HepG2 (cell line): ENCODE results near the gene LENG1. TPM values are rescaled to one million over a fixed set of nuclear protein-coding genes. Genes with fewer than 3 reads are reported as not detected.
A peak's percentile ranks its signal among the peaks of the same experiment; 100 is the strongest.

Source experiments
- ARHGAP35 ChIP-seq: sonication (generic); formaldehyde crosslinking; IDR thresholded peaks from 2 replicates; pipeline ENCODE4 v1.9.0; 2022; ENCODE audit warnings: mild to moderate bottlenecking, inconsistent platforms, moderate library complexity, missing genetic modification reagents, borderline replicate concordance
- ATM ChIP-seq: fragments of 450-650 bp; IDR thresholded peaks from 2 replicates; pipeline ENCODE4 v1.7.1; 2017; ENCODE audit warnings: mild to moderate bottlenecking, borderline replicate concordance
- BCL3 ChIP-seq: sonication (generic); formaldehyde crosslinking; IDR thresholded peaks from 2 replicates; pipeline ENCODE4 v1.5.1; 2020; ENCODE audit warnings: mild to moderate bottlenecking, missing genetic modification reagents, moderate library complexity
- ERF ChIP-seq: IDR thresholded peaks from 2 replicates; pipeline ENCODE4 v1.6.1; 2018; ENCODE audit warnings: missing biosample characterization, missing genetic modification reagents
- GLI4 ChIP-seq: sonication (generic); formaldehyde crosslinking; IDR thresholded peaks from 2 replicates; pipeline ENCODE4 v1.5.1; 2020; ENCODE audit warnings: missing genetic modification reagents, mild to moderate bottlenecking, moderate library complexity, borderline replicate concordance
- HOXA3 ChIP-seq: sonication (generic); formaldehyde crosslinking; IDR thresholded peaks from 2 replicates; pipeline ENCODE4 v1.5.0; 2020; ENCODE audit warnings: missing genetic modification reagents
- NCOR1 ChIP-seq: fragments of 200-600 bp; sonication (generic); IDR thresholded peaks from 2 replicates; pipeline ENCODE4 v1.7.0; 2017; ENCODE audit warnings: antibody characterized with exemption, low read length, borderline replicate concordance
- PAWR ChIP-seq: sonication (generic); formaldehyde crosslinking; IDR thresholded peaks from 2 replicates; pipeline ENCODE4 v1.4.0; 2020; ENCODE audit warnings: missing genetic modification reagents, mild to moderate bottlenecking, borderline replicate concordance
- PHF21A ChIP-seq: sonication (generic); formaldehyde crosslinking; IDR thresholded peaks from 2 replicates; pipeline ENCODE4 v1.5.0; 2020; ENCODE audit warnings: mild to moderate bottlenecking, missing genetic modification reagents
- TCF12 ChIP-seq, 2 experiments: fragments of 450-650 bp in 1 of 2; sonication (generic) in 1 of 2; formaldehyde crosslinking in 1 of 2; IDR thresholded peaks; 2 replicates each; pipeline versions ENCODE4 v1.6.1 to v1.8.0; 2017 to 2022; ENCODE audit warnings: antibody characterized with exemption in 1 of 2, mild to moderate bottlenecking in 1 of 2, missing genetic modification reagents in 1 of 2, moderate library complexity in 1 of 2
- USF2 ChIP-seq, 2 experiments: sonication (generic) in 1 of 2; formaldehyde crosslinking in 1 of 2; IDR thresholded peaks; 2 replicates each; pipeline versions ENCODE4 v1.5.1 to v1.6.1; 2011 to 2020; ENCODE audit warnings: borderline replicate concordance in 1 of 2, low read depth in 1 of 2, low read length in 1 of 2, mild to moderate bottlenecking in 1 of 2, missing genetic modification reagents in 1 of 2, moderate library complexity in 1 of 2
- YEATS4 ChIP-seq: sonication (generic); formaldehyde crosslinking; IDR thresholded peaks from 2 replicates; pipeline ENCODE4 v1.4.0; 2020; ENCODE audit warnings: missing genetic modification reagents, borderline replicate concordance
- ZFP36L1 ChIP-seq: sonication (generic); formaldehyde crosslinking; IDR thresholded peaks from 2 replicates; pipeline ENCODE4 v1.8.0; 2022; ENCODE audit warnings: mild to moderate bottlenecking, missing genetic modification reagents, moderate library complexity
- ZFYVE20 ChIP-seq: sonication (generic); formaldehyde crosslinking; IDR thresholded peaks from 2 replicates; pipeline ENCODE4 v1.8.0; 2023; ENCODE audit warnings: low read depth, mild to moderate bottlenecking, moderate library complexity, missing genetic modification reagents, borderline replicate concordance
- ZMYM3 ChIP-seq: sonication (generic); formaldehyde crosslinking; IDR thresholded peaks from 2 replicates; pipeline ENCODE4 v1.5.1; 2020; ENCODE audit warnings: mild to moderate bottlenecking, missing genetic modification reagents
- ZNF124 ChIP-seq: sonication (generic); formaldehyde crosslinking; IDR thresholded peaks from 2 replicates; pipeline ENCODE4 v1.4.0; 2020; ENCODE audit warnings: missing genetic modification reagents
- ZNF34 ChIP-seq: sonication (generic); formaldehyde crosslinking; IDR thresholded peaks from 2 replicates; pipeline ENCODE4 v1.4.0; 2020; ENCODE audit warnings: mild to moderate bottlenecking, missing genetic modification reagents, borderline replicate concordance
- ZNF564 ChIP-seq: sonication (generic); formaldehyde crosslinking; IDR thresholded peaks from 2 replicates; pipeline ENCODE4 v1.8.1; 2023; ENCODE audit warnings: mild to moderate bottlenecking, missing genetic modification reagents
- ZNF704 ChIP-seq: sonication (generic); formaldehyde crosslinking; IDR thresholded peaks from 2 replicates; pipeline ENCODE4 v1.8.1; 2023; ENCODE audit warnings: mild to moderate bottlenecking, inconsistent platforms, moderate library complexity, missing genetic modification reagents, borderline replicate concordance
- ZNF850 ChIP-seq: sonication (generic); formaldehyde crosslinking; conservative IDR thresholded peaks from 2 replicates; pipeline ENCODE4 v1.9.0; 2021; ENCODE audit warnings: mild to moderate bottlenecking, missing genetic modification reagents
- ZZZ3 ChIP-seq: sonication (generic); formaldehyde crosslinking; IDR thresholded peaks from 2 replicates; pipeline ENCODE4 v1.4.0; 2020; ENCODE audit warnings: missing genetic modification reagents, mild to moderate bottlenecking, borderline replicate concordance
- polyA plus RNA-seq, 8 experiments: library from polyadenylated mRNA; depleted of rRNA in 3 of 8; stranded (reverse) in 7 of 8; unstranded in 1 of 8; fragments of >200 nt; fragmentation: Illumina TruSeq in 4 of 8; extraction: Trizol in 4 of 8; gene quantifications; 2 replicates each; pipeline versions ENCODE4 v1.2.1 to v1.2.3, GENCODE V29; 2011 to 2016; ENCODE audit warnings: low read depth in 4 of 8, missing spikeins in 1 of 8, mixed read lengths in 1 of 8; ENCODE audit not compliant: insufficient read depth in 1 of 8
- total RNA-seq, 5 experiments: library from RNA; depleted of rRNA; stranded (reverse); fragments of >200 nt; fragmentation: Illumina TruSeq; extraction: Trizol; gene quantifications; 2 replicates each; pipeline ENCODE4 v1.2.3, GENCODE V29; 2016; ENCODE audit warnings: low read depth in 1 of 5

The LENG1 gene
- total and polyA plus RNA-seq, 2 of the 13 experiments (the other 11 are each of a cell fraction or from before 2014, with no cell fraction given): 1.8 to 3.8 TPM

- TF ChIP-seq ZNF34: peak; percentile 95; the same call in 1 of the 2 replicates
- no peak for TF ChIP-seq ARHGAP35 (CRISPR knock-in tag)
- TF ChIP-seq TCF12 (IDR thresholded peaks at IDR 0.05): no peak
- TF ChIP-seq TCF12 (CRISPR knock-in tag; IDR thresholded peaks at IDR 0.05): no peak
- peak; percentile 97 for TF ChIP-seq HOXA3
- no peak; the same call in 1 of the 2 replicates for TF ChIP-seq ZMYM3 (CRISPR knock-in tag)
- peak; percentile 30; the same call in 1 of the 2 replicates for TF ChIP-seq GLI4 (CRISPR knock-in tag)
- no peak for TF ChIP-seq ZNF564 (CRISPR knock-in tag)
- peak; percentile 15; the same call in 1 of the 2 replicates for TF ChIP-seq ZNF124 (CRISPR knock-in tag)
- peak; percentile 80; the same call in 1 of the 2 replicates for TF ChIP-seq PHF21A (CRISPR knock-in tag)
- no peak for TF ChIP-seq USF2 (IDR thresholded peaks at IDR 0.05; ENCODE audit: low read depth, low read length)
- TF ChIP-seq USF2 (CRISPR knock-in tag; IDR thresholded peaks at IDR 0.05; ENCODE audit: borderline replicate concordance): no peak
- no peak; the same call in 1 of the 2 replicates for TF ChIP-seq PAWR (CRISPR knock-in tag)
- TF ChIP-seq ZFP36L1: peak; percentile 61; the same call in 1 of the 2 replicates
- TF ChIP-seq ZNF704 (CRISPR knock-in tag): peak; percentile 65; the same call in 1 of the 2 replicates
- TF ChIP-seq ZFYVE20 (CRISPR knock-in tag): no peak
- no peak for TF ChIP-seq ATM
- TF ChIP-seq NCOR1: no peak
- TF ChIP-seq ZNF850 (CRISPR knock-in tag): peak; percentile 36; the same call in 1 of the 2 replicates
- TF ChIP-seq YEATS4: peak; percentile 84
- TF ChIP-seq ERF: peak; percentile 80; the same call in 1 of the 2 replicates
- peak; percentile 98 for TF ChIP-seq ZZZ3 (CRISPR knock-in tag)
- no peak for TF ChIP-seq BCL3 (CRISPR knock-in tag)
These were observed 44.1 kb downstream of the LENG1 start, which contains the start of the genes PRPF31 and TFPT (continued) for GRCh38 chr19:54115109-54116063.
